IgD-negative memory B cell (primary cell): ENCODE results near the gene UBE2G1. TPM values are rescaled to one million over a fixed set of nuclear protein-coding genes. Genes with fewer than 3 reads are reported as not detected.

Experiments used
- H3K27ac Mint-ChIP-seq, 3 donors: one replicate each; pipeline ENCODE4 v1.8.0; 2020 to 2022; ENCODE audit warnings: mild to moderate bottlenecking in 3 of 3, mixed read lengths in 3 of 3, moderate library complexity in 1 of 3
- H3K27me3 Mint-ChIP-seq: one replicate; pipeline ENCODE4 v1.8.0; 2021; ENCODE audit warnings: mixed read lengths
- H3K36me3 Mint-ChIP-seq: one replicate; pipeline ENCODE4 v1.8.0; 2020; ENCODE audit warnings: mild to moderate bottlenecking, mixed read lengths
- H3K4me1 Mint-ChIP-seq, 3 donors: one replicate each; pipeline ENCODE4 v1.8.0; 2020 to 2022; ENCODE audit warnings: mixed read lengths in 3 of 3, mild to moderate bottlenecking in 1 of 3
- H3K4me3 Mint-ChIP-seq, 4 donors: one replicate each; pipeline ENCODE4 v1.8.0; 2020 to 2022; ENCODE audit warnings: mild to moderate bottlenecking in 4 of 4, mixed read lengths in 4 of 4, moderate library complexity in 3 of 4
- H3K9me3 Mint-ChIP-seq, 3 donors: one replicate each; pipeline ENCODE4 v1.8.0; 2020 to 2021; ENCODE audit warnings: mixed read lengths in 3 of 3, mild to moderate bottlenecking in 1 of 3
- polyA plus RNA-seq: library from polyadenylated mRNA; unstranded; fragments of 300-500 nt; fragmentation: Illumina TruSeq; gene quantifications from one replicate; pipeline ENCODE4 v1.2.3, GENCODE V29; 2021

Gene UBE2G1, protein sequence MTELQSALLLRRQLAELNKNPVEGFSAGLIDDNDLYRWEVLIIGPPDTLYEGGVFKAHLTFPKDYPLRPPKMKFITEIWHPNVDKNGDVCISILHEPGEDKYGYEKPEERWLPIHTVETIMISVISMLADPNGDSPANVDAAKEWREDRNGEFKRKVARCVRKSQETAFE
- 97.5 TPM for polyA plus RNA-seq

DNA sequence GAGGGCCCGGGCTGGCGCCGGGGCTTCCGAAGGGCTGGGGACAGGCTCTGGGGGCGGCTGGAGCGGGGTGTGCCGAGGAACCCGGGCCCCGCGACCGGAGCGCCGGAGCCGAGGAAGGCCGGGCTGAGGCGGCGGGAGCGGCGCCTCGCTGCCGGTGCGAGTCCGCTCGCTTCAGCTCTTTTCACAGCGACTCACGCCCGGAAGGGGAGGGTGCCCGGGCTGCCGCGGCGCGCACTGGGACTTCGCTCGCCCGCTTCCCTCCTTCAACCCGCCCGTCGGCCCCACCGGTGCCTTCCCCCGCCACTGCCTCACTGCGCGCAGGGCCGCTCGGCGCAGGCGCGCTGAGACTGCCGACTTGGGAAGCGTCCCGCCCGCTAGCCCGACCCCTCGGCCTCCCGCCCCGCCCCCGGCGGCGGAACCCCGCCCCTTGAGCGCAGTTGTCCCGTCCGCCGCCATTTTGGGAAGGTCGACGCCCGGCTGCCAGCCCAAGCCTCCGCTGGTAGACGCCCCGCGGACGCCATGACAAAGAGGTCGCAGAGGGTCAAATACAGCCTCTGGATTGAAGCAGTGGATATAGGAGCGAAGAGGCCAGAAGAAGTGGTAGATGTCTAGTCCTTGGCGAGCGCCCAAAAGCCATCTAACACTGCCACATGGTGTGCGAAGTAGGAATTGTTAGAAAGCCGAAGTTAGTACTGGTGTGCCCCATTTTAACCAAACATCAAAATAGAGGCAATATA lies at the start of gene UBE2G1:
Gene UBE2G1, minus strand, starts transcription at position 349 of the 737 bp plus-strand sequence. CDS start 359 bp downstream, outside the sequence.
- H3K4me3 Mint-ChIP-seq = peak within 1 kb of the TSS; percentile 79 to 97 (median 88)
- H3K4me1 Mint-ChIP-seq = peaks cover 29 to 35% (median 35%) of the 10 kb centered on the region in 3 donors
- peaks cover 5% of the 10 kb centered on the region for H3K36me3 Mint-ChIP-seq
- H3K27ac Mint-ChIP-seq = peak within 1 kb of the TSS; percentile 89 to 95 (median 95)
- no peaks in the 10 kb centered on the region for H3K27me3 Mint-ChIP-seq
- H3K9me3 Mint-ChIP-seq = no peaks in the 10 kb centered on the region

DNA sequence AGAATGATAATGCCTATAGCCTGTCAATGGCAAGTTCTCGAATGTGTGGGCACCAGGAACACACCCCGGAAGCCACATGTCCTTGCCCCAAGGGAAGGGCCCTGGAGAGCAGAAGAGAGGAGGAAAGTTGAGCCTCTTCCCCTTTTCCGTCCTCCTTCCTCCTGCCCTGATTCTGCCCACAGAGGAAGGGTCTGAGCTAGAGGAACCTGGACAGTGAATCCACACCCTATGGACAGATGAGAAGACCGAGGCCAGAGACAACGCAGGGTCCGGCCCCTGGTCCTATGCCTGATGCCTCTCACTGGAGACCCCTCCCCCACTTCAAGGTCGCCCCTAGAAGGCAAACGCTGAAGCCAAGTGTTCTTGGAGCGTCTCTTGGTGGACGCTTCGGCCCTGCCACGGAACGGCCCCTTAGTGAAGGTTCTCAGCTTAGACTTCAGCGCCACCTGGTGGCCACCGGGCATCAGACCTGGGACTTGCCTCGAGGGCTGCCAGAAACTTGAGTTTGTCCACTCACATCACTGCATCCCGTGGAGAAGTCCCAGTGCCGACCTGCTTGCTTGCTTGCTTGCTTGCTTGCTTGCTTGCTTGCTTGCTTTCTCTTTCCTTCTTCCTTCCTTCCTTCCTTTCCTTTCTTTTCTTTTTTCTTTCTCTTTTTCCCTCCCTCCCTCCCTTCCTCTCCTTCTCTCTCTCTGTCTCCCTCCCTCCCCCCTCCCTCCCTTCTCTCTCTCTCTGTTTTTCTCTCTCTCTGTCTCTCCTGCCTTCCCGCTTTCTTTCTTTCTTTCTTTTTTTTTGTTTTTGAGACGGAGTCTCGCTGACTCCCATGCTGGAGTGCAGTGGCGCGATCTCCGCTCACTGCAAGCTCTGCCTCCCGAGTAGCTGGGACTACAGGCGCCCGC lies 46.7 kb upstream of the UBE2G1 start:
- no peaks in the 10 kb centered on the region for H3K9me3 Mint-ChIP-seq
- no peaks in the 10 kb centered on the region for H3K36me3 Mint-ChIP-seq
- H3K4me3 Mint-ChIP-seq = peak overlapping the region in 2 of 4 donors; percentile 30 to 88
- H3K4me1 Mint-ChIP-seq = peaks cover 3 to 8% (median 6%) of the 10 kb centered on the region in 3 donors
- H3K27me3 Mint-ChIP-seq = no peaks in the 10 kb centered on the region
- peak overlapping the region in 2 of 3 donors; percentile 33 to 84 for H3K27ac Mint-ChIP-seq

DNA sequence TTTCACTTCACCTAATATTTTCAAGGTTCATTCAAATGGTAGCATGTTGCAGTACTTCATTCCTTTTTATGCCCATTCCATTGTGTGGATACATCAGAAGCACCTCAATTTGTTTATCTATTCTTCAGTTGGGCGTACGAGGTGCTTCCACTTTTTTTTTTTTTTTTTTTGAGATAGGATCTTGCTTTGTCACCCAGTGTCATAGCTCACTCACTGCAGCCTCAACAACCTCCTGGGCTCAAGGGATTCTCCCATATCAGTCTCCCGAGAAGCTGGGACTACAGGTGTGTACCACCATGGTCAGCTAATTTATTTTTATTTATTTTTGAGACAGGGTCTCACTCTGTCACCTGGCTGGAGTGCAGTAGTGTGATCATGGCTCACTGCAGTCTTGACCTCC lies 44.7 kb upstream of the UBE2G1 start:
- Mint-ChIP-seq H3K4me1 (peaks cover 3 to 10% (median 6%) of the 10 kb centered on the region in 3 donors), H3K4me3 (no peak overlapping the region), H3K27ac (no peak overlapping the region), H3K9me3 (no peaks in the 10 kb centered on the region), H3K36me3 (no peaks in the 10 kb centered on the region), H3K27me3 (no peaks in the 10 kb centered on the region)

DNA sequence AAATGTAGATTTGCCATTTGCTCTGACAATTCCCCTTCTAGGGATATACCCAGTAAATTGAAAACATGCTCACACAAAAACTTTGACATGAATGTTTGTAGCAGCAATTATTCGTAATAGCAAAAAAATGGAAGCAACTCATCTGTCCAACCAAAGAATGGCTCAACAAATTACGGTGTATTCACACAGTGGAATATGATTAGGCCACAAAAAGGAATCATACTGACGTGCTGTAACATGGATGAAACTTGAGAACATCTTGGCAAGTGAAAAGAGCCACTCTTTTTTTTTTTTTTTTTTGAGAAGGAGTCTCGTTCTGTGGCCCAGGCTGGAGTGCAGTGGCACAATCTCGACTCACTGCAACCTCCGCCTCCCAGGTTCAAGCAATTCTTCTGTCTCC lies 43.2 kb upstream of the UBE2G1 start:
- Mint-ChIP-seq H3K36me3 (peaks cover 2% of the 10 kb centered on the region), H3K4me3 (no peak overlapping the region), H3K4me1 (peaks cover 14 to 18% (median 15%) of the 10 kb centered on the region in 3 donors), H3K27me3 (no peaks in the 10 kb centered on the region), H3K9me3 (no peaks in the 10 kb centered on the region), H3K27ac (no peak overlapping the region)

DNA sequence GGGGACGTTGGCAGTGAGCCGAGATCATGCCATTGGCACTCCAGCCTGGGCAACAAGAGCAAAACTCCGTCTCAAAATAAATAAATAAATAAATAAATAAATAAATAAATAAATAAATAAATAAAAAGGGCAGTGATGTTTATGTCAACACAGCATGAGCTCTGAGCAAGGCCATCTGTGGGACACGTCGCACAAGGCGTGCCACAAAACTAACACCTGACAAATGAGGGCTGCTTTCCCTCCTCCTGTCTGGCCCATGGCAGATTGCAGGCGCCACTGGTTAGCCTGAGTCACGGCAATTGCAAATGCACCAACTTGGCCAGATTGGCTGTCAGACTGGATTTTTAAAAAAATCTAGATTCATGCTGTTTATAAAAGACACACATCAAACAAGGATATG lies 41.4 kb upstream of the UBE2G1 start:
- H3K36me3 Mint-ChIP-seq = peaks cover 2% of the 10 kb centered on the region
- no peaks in the 10 kb centered on the region for H3K9me3 Mint-ChIP-seq
- no peaks in the 10 kb centered on the region for H3K27me3 Mint-ChIP-seq
- H3K4me1 Mint-ChIP-seq = peaks cover 11 to 15% (median 12%) of the 10 kb centered on the region in 3 donors
- no peak overlapping the region for H3K4me3 Mint-ChIP-seq
- peak overlapping the region in 2 of 3 donors; percentile 5 for H3K27ac Mint-ChIP-seq

DNA sequence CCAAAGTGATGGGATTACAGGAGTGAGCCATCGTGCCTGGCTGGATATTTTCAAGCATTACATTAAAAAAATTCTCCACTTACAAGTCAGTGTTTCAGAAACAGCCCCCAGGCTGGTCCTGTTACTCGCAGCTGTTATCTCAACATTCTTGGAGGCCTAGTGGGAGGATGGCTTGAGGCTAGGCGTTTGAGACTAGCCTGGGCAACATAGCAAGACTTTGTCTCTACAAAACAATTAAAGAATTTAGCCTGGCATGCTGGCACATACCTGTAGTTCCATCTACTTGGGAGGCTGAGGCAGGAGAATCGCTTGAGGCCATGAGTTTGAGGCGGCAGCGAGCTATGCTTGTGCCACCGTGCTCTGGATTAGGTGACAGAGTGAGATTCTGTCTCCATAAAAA lies 40.7 kb upstream of the UBE2G1 start:
- Mint-ChIP-seq H3K27me3 (no peaks in the 10 kb centered on the region), H3K36me3 (peaks cover 2% of the 10 kb centered on the region), H3K4me1 (peaks cover 9 to 15% (median 11%) of the 10 kb centered on the region in 3 donors), H3K27ac (no peak overlapping the region), H3K4me3 (no peak overlapping the region), H3K9me3 (no peaks in the 10 kb centered on the region)

DNA sequence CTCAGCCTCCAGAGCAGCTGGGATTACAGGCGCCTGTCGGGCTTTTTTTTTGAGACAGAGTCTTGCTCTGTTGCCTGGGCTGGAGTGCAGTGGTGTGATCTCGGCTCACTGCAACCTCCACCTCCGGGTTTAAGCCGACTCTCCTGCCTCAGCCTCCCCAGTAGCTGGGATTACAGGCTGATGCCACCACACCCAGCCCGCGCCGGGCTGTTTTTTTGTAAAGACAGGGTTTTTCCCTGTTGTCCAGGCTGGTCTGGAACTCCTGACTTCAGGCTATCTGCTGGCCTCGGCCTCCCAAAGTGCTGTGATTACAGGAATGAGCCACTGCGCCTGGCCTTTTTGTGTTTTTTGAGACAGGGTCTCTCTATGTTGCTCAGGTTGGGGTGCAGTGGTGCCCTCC lies 39.9 kb upstream of the UBE2G1 start:
- no peaks in the 10 kb centered on the region for H3K9me3 Mint-ChIP-seq
- no peaks in the 10 kb centered on the region for H3K27me3 Mint-ChIP-seq
- peaks cover 9 to 18% (median 12%) of the 10 kb centered on the region in 3 donors for H3K4me1 Mint-ChIP-seq
- H3K4me3 Mint-ChIP-seq = no peak overlapping the region
- H3K27ac Mint-ChIP-seq = no peak overlapping the region
- H3K36me3 Mint-ChIP-seq = peaks cover 4% of the 10 kb centered on the region

DNA sequence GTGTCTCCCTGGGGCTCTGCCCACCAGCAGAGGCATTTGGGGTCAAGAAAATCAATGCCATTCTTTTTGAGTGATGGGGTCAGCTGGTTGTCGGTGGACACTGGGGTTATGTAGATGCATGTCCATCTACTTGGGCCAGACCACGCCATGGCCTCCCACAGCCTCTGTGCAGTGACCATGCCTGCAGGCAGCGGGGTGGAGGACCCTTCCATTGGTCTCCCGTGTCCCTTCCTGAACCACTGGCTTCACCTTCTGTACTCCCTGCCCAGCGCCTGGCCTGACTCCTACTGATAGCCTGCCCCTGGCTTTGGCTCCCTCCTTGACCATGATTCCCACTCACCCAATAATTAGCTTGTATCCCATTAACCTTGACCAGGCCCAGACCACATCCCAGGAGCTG lies 39.2 kb upstream of the UBE2G1 start:
- Mint-ChIP-seq H3K36me3 (peaks cover 4% of the 10 kb centered on the region), H3K27me3 (no peaks in the 10 kb centered on the region), H3K9me3 (no peaks in the 10 kb centered on the region), H3K4me1 (peaks cover 9 to 18% (median 12%) of the 10 kb centered on the region in 3 donors), H3K4me3 (no peak overlapping the region), H3K27ac (peak overlapping the region in 1 of 3 donors; percentile 20)

DNA sequence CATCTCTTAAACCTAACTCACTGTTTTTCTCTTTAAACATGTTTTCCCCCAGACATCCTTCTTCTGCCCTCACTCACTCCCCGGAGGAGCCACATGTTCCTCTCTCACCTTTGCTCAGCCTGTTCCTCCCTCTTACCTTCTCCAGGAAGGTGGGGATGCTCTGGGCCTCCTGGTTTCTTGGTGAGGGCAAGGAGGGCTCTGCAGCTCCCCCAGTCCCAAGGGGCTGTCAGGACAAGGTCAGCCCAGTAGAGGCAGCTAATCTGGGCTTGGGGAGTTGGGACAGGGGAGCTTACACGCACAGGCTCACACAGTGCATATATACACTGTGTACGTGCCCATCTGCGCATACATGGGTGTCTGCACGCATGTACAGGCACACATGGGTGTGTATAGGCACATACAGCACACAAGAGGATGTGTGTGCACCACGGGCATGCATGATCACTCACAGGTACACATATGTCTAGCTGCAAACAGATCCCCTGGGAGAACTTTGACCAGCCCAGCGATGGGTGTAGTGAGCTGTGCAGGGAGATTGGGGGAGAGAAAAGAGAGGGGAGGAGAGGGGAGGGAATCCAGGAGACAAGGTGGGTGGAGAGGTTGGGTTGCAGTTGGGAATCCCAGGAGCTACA lies 38.7 kb upstream of the UBE2G1 start:
- Mint-ChIP-seq H3K36me3 (peaks cover 4% of the 10 kb centered on the region), H3K9me3 (no peaks in the 10 kb centered on the region), H3K27ac (peak overlapping the region in 1 of 3 donors; percentile 20), H3K4me3 (peak overlapping the region in 1 of 4 donors; percentile 10), H3K27me3 (no peaks in the 10 kb centered on the region), H3K4me1 (peaks cover 9 to 18% (median 12%) of the 10 kb centered on the region in 3 donors)

DNA sequence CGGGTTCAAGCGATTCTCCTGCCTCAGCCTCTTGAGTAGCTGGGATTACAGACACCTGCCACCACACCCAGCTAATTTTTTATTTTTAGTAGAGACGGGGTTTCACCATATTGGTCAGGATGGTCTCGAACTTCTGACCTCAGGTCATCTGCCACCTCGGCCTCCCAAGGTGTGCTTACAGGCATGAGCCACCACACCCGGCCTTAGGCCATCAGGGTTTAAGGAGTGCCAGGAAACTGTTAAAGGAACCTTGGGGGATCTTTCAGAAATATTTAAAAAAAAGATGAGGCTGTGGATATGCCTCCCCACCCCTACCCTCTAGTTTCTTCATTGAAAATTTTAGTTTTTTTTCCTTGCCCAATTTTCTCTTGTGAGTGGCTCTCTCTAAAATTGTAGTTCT lies 31.4 kb upstream of the UBE2G1 start:
- H3K4me3 Mint-ChIP-seq = peak overlapping the region in 2 of 4 donors; percentile 94 to 95
- H3K27ac Mint-ChIP-seq = peak overlapping the region; percentile 97 to 99 (median 99)
- no peaks in the 10 kb centered on the region for H3K9me3 Mint-ChIP-seq
- H3K36me3 Mint-ChIP-seq = peaks cover 2% of the 10 kb centered on the region
- peaks cover 30 to 44% (median 32%) of the 10 kb centered on the region in 3 donors for H3K4me1 Mint-ChIP-seq
- peaks cover 3% of the 10 kb centered on the region for H3K27me3 Mint-ChIP-seq

DNA sequence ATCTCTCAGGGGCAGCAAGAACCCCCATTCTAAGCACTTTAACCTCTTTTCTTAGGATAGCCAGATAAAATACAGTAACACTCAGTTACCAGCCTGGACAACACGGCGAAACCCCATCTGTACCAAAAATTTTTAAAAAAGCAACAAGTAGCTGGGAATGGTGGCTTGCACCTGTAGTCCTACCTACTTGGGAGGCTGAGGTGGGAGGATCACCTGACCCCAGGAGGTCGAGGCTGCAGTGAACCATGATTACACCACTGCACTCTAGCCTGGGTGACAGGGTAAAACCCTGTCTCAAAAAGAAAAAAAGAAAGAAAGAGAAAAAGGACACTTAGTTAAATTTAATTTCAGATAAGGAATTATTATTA lies 28.6 kb upstream of the UBE2G1 start:
- peak overlapping the region in 3 of 4 donors; percentile 82 to 92 (median 89) for H3K4me3 Mint-ChIP-seq
- H3K27me3 Mint-ChIP-seq = peaks cover 3% of the 10 kb centered on the region
- no peaks in the 10 kb centered on the region for H3K36me3 Mint-ChIP-seq
- H3K9me3 Mint-ChIP-seq = no peaks in the 10 kb centered on the region
- peak overlapping the region; percentile 23 to 97 (median 61) for H3K27ac Mint-ChIP-seq
- peaks cover 28 to 48% (median 32%) of the 10 kb centered on the region in 3 donors for H3K4me1 Mint-ChIP-seq

DNA sequence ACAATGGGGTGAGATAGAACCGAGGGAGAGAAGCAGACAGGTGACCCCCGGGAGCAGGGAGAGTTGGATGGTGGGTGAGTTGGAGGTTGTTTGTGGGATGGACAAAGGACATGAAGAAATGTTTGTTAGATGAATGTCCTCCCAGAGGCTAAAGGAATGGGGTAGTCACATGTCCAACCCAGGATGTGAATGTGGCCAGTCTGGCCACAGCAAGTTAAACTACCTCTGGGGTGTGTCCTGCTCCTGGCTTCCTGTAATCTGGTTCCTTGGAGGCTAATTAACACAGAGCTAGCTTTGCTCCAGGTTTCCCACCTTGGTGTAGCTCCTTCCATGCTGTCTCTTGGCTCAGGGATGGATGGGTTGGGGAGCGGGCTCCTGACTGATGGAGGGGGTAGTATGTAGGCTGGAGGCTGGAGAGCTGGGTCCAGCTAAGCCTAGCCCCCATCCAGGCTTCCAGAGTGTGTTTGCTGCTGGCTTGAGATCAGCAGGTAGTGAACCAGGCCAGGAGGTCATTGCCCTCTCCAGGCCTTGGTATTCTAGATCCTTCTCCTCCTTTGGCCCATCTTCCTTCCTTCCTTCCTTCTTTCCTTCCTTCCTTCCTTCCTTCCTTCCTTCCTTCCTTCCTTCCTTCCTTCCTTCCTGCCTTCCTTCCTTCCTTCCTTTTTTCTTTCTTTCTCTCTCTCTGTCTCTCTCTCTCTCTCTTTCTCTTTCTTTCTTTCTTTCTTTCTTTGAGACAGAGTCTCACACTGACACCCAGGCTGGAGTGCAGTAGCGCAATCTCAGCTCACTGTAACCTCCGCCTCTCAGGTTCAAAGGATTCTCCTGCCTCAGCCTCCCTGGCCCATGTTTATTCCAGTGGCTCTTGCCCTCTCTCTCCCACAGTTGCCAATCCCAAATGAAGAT lies 28.0 kb upstream of the UBE2G1 start:
- Mint-ChIP-seq H3K27me3 (peaks cover 3% of the 10 kb centered on the region), H3K9me3 (no peaks in the 10 kb centered on the region), H3K27ac (peak overlapping the region in 2 of 3 donors; percentile 61 to 97), H3K4me3 (peak overlapping the region in 3 of 4 donors; percentile 89 to 92 (median 92)), H3K4me1 (peaks cover 28 to 48% (median 32%) of the 10 kb centered on the region in 3 donors), H3K36me3 (no peaks in the 10 kb centered on the region)

DNA sequence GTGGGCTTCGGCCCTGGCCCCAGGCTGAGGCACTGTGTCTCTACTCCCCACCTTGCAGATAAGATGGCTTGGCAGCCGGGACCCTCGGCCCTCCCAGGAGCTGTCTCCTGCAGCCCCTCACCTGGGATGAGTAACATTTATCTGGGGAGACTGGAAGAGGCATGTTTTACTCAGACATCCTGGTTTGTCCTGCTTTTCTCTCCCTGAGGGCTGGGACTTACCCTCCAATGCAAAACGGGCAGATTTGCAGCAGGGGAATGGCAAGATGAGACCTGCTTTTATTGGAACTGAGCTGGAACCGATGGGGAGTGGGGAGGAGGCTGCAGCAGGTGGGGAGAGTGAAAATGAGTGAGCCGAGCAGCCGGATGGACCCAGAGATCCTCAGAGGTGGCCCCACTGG lies 27.3 kb upstream of the UBE2G1 start:
- Mint-ChIP-seq H3K9me3 (no peaks in the 10 kb centered on the region), H3K27ac (peak overlapping the region in 2 of 3 donors; percentile 61 to 97), H3K4me1 (peaks cover 28 to 48% (median 32%) of the 10 kb centered on the region in 3 donors), H3K27me3 (peaks cover 3% of the 10 kb centered on the region), H3K4me3 (peak overlapping the region; percentile 34 to 92 (median 64)), H3K36me3 (no peaks in the 10 kb centered on the region)

DNA sequence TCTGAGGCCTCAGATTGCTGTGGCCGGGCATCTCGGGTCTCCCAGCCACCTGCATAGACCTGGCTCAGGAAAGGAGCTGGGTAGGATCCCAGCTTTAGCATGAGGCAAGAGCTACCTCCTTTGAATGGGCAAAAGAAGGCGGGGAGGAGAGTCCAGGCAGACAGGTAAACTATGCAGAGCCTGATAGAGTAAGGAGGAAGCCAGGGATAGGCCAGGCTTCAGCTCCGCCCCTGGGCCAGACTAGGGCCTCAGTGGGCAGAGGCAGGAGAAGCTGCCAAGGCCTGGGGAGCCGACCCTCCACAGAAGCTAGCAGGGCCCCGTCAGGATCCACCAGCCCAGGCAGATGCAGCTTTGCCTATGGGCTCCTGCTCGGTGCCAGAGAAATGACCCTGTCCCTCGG lies 22.6 kb upstream of the UBE2G1 start:
- Mint-ChIP-seq H3K4me1 (peaks cover 9 to 16% (median 9%) of the 10 kb centered on the region in 3 donors), H3K27me3 (peaks cover 3% of the 10 kb centered on the region), H3K27ac (no peak overlapping the region), H3K36me3 (peaks cover 3% of the 10 kb centered on the region), H3K9me3 (no peaks in the 10 kb centered on the region), H3K4me3 (no peak overlapping the region)
